Mesothelial cell of epicardium (in vitro differentiated cells): ENCODE results near the gene RNF8. TPM values are rescaled to one million over a fixed set of nuclear protein-coding genes. Genes with fewer than 3 reads are reported as not detected.
"Not testable (repeated sequence)": the region's sequence is repeated elsewhere in the genome, so short reads cannot be mapped to it uniquely, and the experiment has no call there.

ENCODE experiments used
- DNase-seq, 2 experiments: peaks; one replicate each; pipeline ENCODE4 v3.0.0; 2021; ENCODE audit warnings: low spot score in 2 of 2; ENCODE audit not compliant: unreplicated experiment in 2 of 2
- H3K27ac Mint-ChIP-seq: 2 replicates; pipeline ENCODE4 v1.8.0; 2021; ENCODE audit warnings: mixed read lengths
- H3K27me3 Mint-ChIP-seq: 2 replicates; pipeline ENCODE4 v1.8.0; 2021; ENCODE audit warnings: low read depth, mixed read lengths
- H3K36me3 Mint-ChIP-seq: 2 replicates; pipeline ENCODE4 v1.8.0; 2021; ENCODE audit warnings: mixed read lengths
- H3K4me1 Mint-ChIP-seq: 2 replicates; pipeline ENCODE4 v1.8.0; 2021; ENCODE audit warnings: mixed read lengths
- H3K4me3 Mint-ChIP-seq: 2 replicates; pipeline ENCODE4 v1.8.0; 2021; ENCODE audit warnings: mild to moderate bottlenecking, moderate library complexity, mixed read lengths
- H3K9me3 Mint-ChIP-seq: 2 replicates; pipeline ENCODE4 v1.8.0; 2021; ENCODE audit warnings: mixed read lengths
- CTCF ChIP-seq: fragments of 200-600 bp; sonication (generic); IDR thresholded peaks from one replicate; pipeline ENCODE4 v1.5.0; 2021; ENCODE audit warnings: antibody characterized with exemption; ENCODE audit not compliant: unreplicated experiment
- total RNA-seq: library from RNA; stranded (reverse); gene quantifications from 3 replicates; pipeline ENCODE4 v1.2.1, GENCODE V29; 2021

RNF8 gene
- total RNA-seq, 1 donor from 2014 or later, result 22.6 TPM

GRCh38 chr6:37323580-37323979 is 30.2 kb upstream of the RNF8 start:
- H3K27me3 Mint-ChIP-seq, result no peaks in the 10 kb centered on the region
- no peak overlapping the region for H3K4me3 Mint-ChIP-seq
- no peak for TF ChIP-seq CTCF
- H3K9me3 Mint-ChIP-seq, result no peaks in the 10 kb centered on the region
- H3K4me1 Mint-ChIP-seq, result no peaks in the 10 kb centered on the region
- peaks cover 12% of the 10 kb centered on the region for H3K36me3 Mint-ChIP-seq
- no peak overlapping the region for H3K27ac Mint-ChIP-seq
- DNase-seq, result no peak

GRCh38 chr6:37324131-37325033 is 29.4 kb upstream of the RNF8 start:
- no peaks in the 10 kb centered on the region for H3K4me1 Mint-ChIP-seq
- DNase-seq, result no peak
- no peak for TF ChIP-seq CTCF
- H3K36me3 Mint-ChIP-seq, result peaks cover 14% of the 10 kb centered on the region
- H3K9me3 Mint-ChIP-seq, result no peaks in the 10 kb centered on the region
- H3K27me3 Mint-ChIP-seq, result no peaks in the 10 kb centered on the region
- no peak overlapping the region for H3K4me3 Mint-ChIP-seq
- no peak overlapping the region for H3K27ac Mint-ChIP-seq

GRCh38 chr6:37330345-37330744 is 23.4 kb upstream of the RNF8 start:
- peaks cover 20% of the 10 kb centered on the region for H3K36me3 Mint-ChIP-seq
- H3K9me3 Mint-ChIP-seq, H3K27ac Mint-ChIP-seq, H3K4me3 Mint-ChIP-seq, H3K4me1 Mint-ChIP-seq, DNase-seq, H3K27me3 Mint-ChIP-seq: not testable (repeated sequence)

GRCh38 chr6:37331047-37331446 is 22.7 kb upstream of the RNF8 start:
- Mint-ChIP-seq H3K27me3 (no peaks in the 10 kb centered on the region), H3K36me3 (peaks cover 17% of the 10 kb centered on the region), H3K27ac (no peak overlapping the region), H3K4me3 (no peak overlapping the region), H3K9me3 (no peaks in the 10 kb centered on the region), H3K4me1 (no peaks in the 10 kb centered on the region)
- no peak for DNase-seq
- no peak for TF ChIP-seq CTCF

GRCh38 chr6:37332894-37333293 is 20.9 kb upstream of the RNF8 start:
- no peak for TF ChIP-seq CTCF
- Mint-ChIP-seq H3K4me1 (no peaks in the 10 kb centered on the region), H3K27ac (no peak overlapping the region), H3K27me3 (no peaks in the 10 kb centered on the region), H3K36me3 (peaks cover 16% of the 10 kb centered on the region), H3K9me3 (no peaks in the 10 kb centered on the region), H3K4me3 (no peak overlapping the region)
- DNase-seq, result no peak

- no peak overlapping the region for H3K27ac Mint-ChIP-seq
- no peaks in the 10 kb centered on the region for H3K9me3 Mint-ChIP-seq
- H3K36me3 Mint-ChIP-seq, result peaks cover 16% of the 10 kb centered on the region
- DNase-seq, result no peak
- H3K4me1 Mint-ChIP-seq, result no peaks in the 10 kb centered on the region
- no peaks in the 10 kb centered on the region for H3K27me3 Mint-ChIP-seq
- H3K4me3 Mint-ChIP-seq, result no peak overlapping the region
- TF ChIP-seq CTCF, result no peak
These were observed 19.7 kb upstream of the RNF8 start for GRCh38 chr6:37334047-37334446.

- not testable (repeated sequence) for H3K4me1 Mint-ChIP-seq, H3K4me3 Mint-ChIP-seq, H3K27me3 Mint-ChIP-seq, H3K27ac Mint-ChIP-seq, DNase-seq, H3K9me3 Mint-ChIP-seq, H3K36me3 Mint-ChIP-seq
These were observed 15.5 kb upstream of the RNF8 start for GRCh38 chr6:37338317-37338716.
